Endometrial microvascular endothelial cells (primary cell): ENCODE data around the gene ZNF74. TPM values are rescaled to one million over a fixed set of nuclear protein-coding genes. Genes with fewer than 3 reads are reported as not detected.

Experiments
- in situ Hi-C: cut with HindIII; loops from 2 replicates; pipeline ENCODE4 v1.10.0; 2017; ENCODE audit warnings: low sequenced_read_pairs, low pct_unique_long_range_greater_than_20kb; ENCODE audit errors: inconsistent ontology term
- total RNA-seq: library from RNA; depleted of rRNA; stranded (reverse); fragments of >200 nt; gene quantifications from one replicate; pipeline ENCODE4 v1.2.3, GENCODE V29; 2015; ENCODE audit errors: inconsistent ontology term

Gene ZNF74
- total RNA-seq, 1 donor from 2014 or later = 41.5 TPM

DNA sequence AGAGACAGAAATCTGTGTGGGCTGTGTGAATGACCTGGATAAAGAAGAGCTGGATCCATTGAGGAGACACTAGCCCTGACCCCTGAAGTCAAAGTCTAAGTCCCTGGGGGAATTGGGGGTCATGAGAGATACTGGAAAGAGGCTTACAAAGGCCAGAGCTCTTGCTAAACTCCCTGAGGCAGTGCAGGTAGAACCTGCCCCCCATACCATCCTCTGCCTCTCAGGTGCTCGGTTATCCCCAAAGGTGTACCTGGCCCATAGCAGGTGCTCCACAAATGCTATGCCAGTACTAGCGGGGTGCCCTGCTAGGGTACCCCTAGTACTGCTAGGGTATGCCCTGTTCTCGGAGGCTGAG is 62.7 kb downstream of the ZNF74 start:
- in situ Hi-C loops = no loop called here

DNA sequence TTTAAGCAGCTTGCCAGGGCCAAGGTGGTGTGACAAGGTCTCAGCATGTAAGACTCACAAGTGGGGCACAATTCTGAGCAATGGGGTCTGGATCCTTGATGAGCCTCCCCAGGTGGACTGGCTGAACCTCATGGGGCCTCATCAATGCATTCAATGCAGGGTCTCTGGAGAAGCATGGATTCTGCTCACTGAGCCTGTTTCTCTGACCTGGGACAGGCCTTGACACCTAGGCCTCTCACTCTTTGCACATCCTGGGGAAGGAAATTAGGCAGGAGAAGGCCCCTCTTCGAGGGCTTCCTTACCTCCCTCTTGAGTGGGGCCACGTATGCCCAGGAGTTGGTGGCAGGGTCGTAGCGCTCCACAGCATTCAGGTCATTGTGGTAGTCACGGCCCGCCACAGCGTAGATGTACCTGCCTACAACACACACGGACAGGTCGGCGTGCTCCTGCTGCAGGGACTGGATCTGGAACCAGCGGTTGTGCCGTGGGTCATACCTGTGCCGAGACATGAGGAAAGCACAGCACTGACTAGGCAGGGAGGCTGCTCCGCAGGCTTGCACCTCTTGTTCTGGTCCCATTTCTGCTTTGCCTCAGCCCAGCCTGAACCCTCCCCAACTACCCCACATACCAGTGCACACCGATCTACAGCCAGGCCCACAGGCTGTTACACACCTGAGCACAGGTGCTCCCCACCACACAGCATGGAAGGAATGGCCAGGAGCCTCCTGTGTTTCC is 63.7 kb downstream of the ZNF74 start:
- in situ Hi-C loops = no loop called here

Other genes starting within 250 kb of the ZNF74 start
- 2.6 TPM for gene CCDC188, start 243.1 kb upstream of the ZNF74 start, total RNA-seq
- not detected for gene RTN4R, start 125.8 kb upstream of the ZNF74 start, total RNA-seq
- 78.5 TPM for gene DGCR6L, start 74.1 kb upstream of the ZNF74 start, total RNA-seq
- 5.0 TPM for gene SCARF2, start 43.7 kb downstream of the ZNF74 start, total RNA-seq
- gene KLHL22, start 101.6 kb downstream of the ZNF74 start, total RNA-seq = 30.8 TPM
- 48.4 TPM for gene MED15, start 113.5 kb downstream of the ZNF74 start, total RNA-seq